Activated T-helper 17 cell treated with anti-CD3 and anti-CD28 coated beads, Interleukin-2, amount 50 U/mL, for 72 hours (primary cell): Measurements from ENCODE around the gene PTPN13. TPM values are rescaled to one million over a fixed set of nuclear protein-coding genes. Genes with fewer than 3 reads are reported as not detected.

ENCODE experiments used
- ATAC-seq: fragments of 150-1000 bp; cut with Tn5 transposase; replicated peaks from 2 replicates; pipeline ENCODE4 v1.10.0; 2021; ENCODE audit warnings: mild to moderate bottlenecking, moderate library complexity
- H3K27ac Mint-ChIP-seq: one replicate; pipeline ENCODE4 v1.8.0; 2022; ENCODE audit warnings: mixed read lengths
- H3K27me3 Mint-ChIP-seq: one replicate; pipeline ENCODE4 v1.8.0; 2022; ENCODE audit warnings: mixed read lengths
- H3K36me3 Mint-ChIP-seq: one replicate; pipeline ENCODE4 v1.8.0; 2022; ENCODE audit warnings: low read depth, mild to moderate bottlenecking, mixed read lengths
- H3K4me1 Mint-ChIP-seq: one replicate; pipeline ENCODE4 v1.8.0; 2022; ENCODE audit warnings: mixed read lengths
- H3K4me3 Mint-ChIP-seq: one replicate; pipeline ENCODE4 v1.8.0; 2022; ENCODE audit warnings: mild to moderate bottlenecking, mixed read lengths
- H3K9me3 Mint-ChIP-seq: one replicate; pipeline ENCODE4 v1.8.0; 2022; ENCODE audit warnings: mixed read lengths
- total RNA-seq, 2 donors: library from RNA; stranded (reverse); gene quantifications; one replicate each; pipeline ENCODE4 v1.2.3, GENCODE V29; 2022

PTPN13 gene
- total RNA-seq, 2 donors from 2014 or later = 14.5 to 23.0 TPM

DNA sequence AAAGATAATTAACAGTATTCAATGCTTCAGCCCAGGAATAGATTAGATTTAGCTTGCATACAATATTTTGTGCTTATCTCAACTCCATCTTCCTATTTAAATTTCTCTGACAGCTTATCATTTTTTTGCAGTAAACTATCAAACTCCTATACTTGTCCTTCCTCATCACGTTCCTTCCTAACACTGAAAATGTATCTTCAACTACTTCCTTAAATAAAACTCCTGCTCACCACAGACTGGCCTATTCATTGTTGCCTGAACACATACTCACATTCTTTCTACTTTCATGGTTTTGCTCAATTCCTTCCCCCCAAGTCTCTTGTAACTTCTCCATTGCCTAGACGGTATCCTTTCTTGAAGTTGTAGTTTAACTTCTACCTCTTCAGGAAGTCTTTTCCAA lies 28.5 kb upstream of the PTPN13 start:
- H3K4me3 Mint-ChIP-seq = no peak overlapping the region
- H3K36me3 Mint-ChIP-seq = no peaks in the 10 kb centered on the region
- H3K4me1 Mint-ChIP-seq = peaks cover 23% of the 10 kb centered on the region
- H3K27me3 Mint-ChIP-seq = no peaks in the 10 kb centered on the region
- no peaks in the 10 kb centered on the region for H3K9me3 Mint-ChIP-seq
- H3K27ac Mint-ChIP-seq = no peak overlapping the region
- no peak for ATAC-seq

- H3K27me3 Mint-ChIP-seq = no peaks in the 10 kb centered on the region
- H3K27ac Mint-ChIP-seq = peak overlapping the region; percentile 33
- H3K36me3 Mint-ChIP-seq = no peaks in the 10 kb centered on the region
- H3K9me3 Mint-ChIP-seq = no peaks in the 10 kb centered on the region
- peak; percentile 64 for ATAC-seq
- H3K4me3 Mint-ChIP-seq = peak overlapping the region; percentile 49
- peaks cover 12% of the 10 kb centered on the region for H3K4me1 Mint-ChIP-seq
These were observed 24.8 kb upstream of the PTPN13 start for GRCh38 chr4:86569103-86569870.

DNA sequence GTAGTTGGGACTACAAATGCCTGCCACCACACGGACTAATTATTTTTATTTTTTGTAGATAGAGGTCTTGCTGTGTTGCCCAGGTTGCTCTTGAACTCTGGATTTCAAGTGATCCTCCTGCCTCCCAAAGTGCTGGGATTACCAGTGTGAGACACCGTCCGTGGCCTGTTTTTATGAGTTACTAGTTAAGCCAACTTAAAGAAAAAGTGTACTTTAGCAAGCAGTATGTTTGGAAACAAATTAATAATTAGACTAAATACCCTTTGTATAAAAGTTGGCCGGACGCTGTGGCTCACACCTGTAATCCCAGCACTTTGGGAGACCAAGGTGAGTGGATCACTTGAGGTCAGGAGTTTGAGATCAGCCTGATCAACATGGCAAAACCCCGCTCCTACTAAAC lies 14.2 kb upstream of the PTPN13 start:
- no peaks in the 10 kb centered on the region for H3K9me3 Mint-ChIP-seq
- H3K27me3 Mint-ChIP-seq = no peaks in the 10 kb centered on the region
- no peaks in the 10 kb centered on the region for H3K36me3 Mint-ChIP-seq
- no peak overlapping the region for H3K4me3 Mint-ChIP-seq
- no peak for ATAC-seq
- no peak overlapping the region for H3K27ac Mint-ChIP-seq
- H3K4me1 Mint-ChIP-seq = no peaks in the 10 kb centered on the region

DNA sequence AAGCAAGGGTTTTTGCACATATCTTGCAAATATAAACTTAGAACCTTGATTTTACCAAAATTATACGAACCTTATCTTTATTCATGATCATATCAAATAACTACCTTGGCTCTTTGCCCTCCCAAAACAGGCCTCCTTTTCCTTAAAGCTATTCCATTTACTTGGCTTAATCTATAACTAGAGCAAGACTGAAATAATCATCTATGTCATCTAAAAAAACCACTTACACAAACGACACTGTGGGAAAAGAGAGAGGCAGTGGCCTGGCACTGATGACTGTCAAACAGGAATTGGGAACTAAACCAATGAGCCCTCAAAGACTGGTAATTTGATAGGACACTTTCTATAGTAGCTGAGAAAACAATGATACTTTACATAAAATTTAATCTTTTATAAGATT lies 11.7 kb upstream of the PTPN13 start:
- H3K27me3 Mint-ChIP-seq = no peaks in the 10 kb centered on the region
- no peaks in the 10 kb centered on the region for H3K36me3 Mint-ChIP-seq
- peak overlapping the region; percentile 61 for H3K4me3 Mint-ChIP-seq
- H3K27ac Mint-ChIP-seq = no peak overlapping the region
- no peak for ATAC-seq
- no peaks in the 10 kb centered on the region for H3K4me1 Mint-ChIP-seq
- H3K9me3 Mint-ChIP-seq = no peaks in the 10 kb centered on the region

GRCh38 chr4:86586160-86586572 lies 7.9 kb upstream of the PTPN13 start:
- Mint-ChIP-seq H3K27me3 (no peaks in the 10 kb centered on the region), H3K4me3 (peak overlapping the region; percentile 28), H3K9me3 (no peaks in the 10 kb centered on the region), H3K4me1 (no peaks in the 10 kb centered on the region), H3K36me3 (no peaks in the 10 kb centered on the region), H3K27ac (no peak overlapping the region)
- no peak for ATAC-seq

DNA sequence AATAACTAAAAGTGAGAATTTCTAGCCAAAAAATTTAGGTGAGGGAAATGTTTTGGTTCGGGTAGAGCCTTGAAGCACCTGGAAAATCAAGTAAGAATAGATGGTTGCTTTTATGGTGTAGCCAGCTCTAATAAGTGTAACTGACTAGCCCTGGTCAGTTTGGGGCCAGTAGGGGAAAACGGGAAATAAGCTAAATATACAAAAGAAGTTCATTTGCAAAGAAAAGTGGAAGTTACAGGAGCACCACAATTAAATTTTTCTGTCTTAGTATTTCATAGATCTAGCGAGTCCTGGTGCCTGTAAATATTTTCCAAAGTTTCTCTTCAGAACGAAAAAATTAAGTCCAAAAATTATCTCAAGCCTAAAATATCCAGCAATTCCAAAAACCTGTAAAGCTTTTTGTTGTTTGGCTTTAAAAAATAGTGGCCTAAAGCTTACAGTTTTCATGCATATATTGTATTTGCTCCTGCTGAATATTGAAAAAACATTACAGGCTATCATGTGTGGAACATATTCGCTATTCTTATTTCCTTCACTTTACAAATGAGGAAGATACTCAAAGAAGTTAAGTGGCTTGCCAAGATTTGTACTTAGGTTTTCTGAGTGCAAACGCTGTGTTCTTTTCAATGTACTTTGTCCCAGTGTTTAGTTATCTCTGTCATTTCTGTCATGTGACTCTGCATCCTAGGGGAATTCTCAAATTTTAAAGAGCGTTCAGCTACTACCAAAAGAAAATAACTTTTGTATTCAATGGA lies 7.3 kb upstream of the PTPN13 start:
- peak overlapping the region; percentile 28 for H3K4me3 Mint-ChIP-seq
- H3K9me3 Mint-ChIP-seq = no peaks in the 10 kb centered on the region
- H3K27me3 Mint-ChIP-seq = no peaks in the 10 kb centered on the region
- no peak overlapping the region for H3K27ac Mint-ChIP-seq
- H3K36me3 Mint-ChIP-seq = no peaks in the 10 kb centered on the region
- no peaks in the 10 kb centered on the region for H3K4me1 Mint-ChIP-seq
- no peak for ATAC-seq

DNA sequence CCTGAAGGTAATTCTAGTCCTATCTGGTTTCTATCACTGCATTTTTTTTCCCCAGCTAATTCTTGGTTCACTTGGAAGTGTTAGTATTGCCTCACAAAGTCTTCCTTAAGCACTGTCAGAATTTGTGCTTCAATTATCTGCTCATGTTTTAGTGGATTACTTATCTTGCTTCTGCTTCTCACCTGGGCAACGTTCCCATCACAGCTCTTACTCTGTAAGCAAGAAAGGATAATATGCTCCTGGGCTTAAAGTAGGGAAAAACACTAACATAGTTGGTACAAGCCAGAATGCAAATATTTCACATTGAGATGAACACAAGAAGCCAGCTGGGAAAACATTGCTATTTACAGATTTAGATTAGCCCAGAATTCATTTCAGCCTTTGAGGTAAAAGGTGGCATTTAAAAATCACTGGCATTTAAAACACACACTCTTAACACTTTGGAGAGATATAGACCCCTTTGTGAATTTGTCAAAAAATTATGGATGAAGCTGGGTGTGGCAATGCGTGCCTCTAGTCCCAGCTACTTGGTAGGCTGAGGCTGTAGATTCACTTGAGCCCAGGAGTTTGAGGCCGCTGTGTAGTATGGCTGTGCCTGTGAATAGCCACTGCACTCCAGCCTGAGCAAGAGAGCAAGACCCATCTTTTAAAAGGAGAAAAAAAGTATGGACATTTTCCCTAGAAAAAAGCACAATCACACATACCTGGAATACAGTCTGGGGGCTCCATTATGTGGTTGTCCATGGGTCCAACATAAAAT lies 6.6 kb upstream of the PTPN13 start:
- no peaks in the 10 kb centered on the region for H3K4me1 Mint-ChIP-seq
- ATAC-seq = no peak
- peak overlapping the region; percentile 5 for H3K4me3 Mint-ChIP-seq
- no peaks in the 10 kb centered on the region for H3K27me3 Mint-ChIP-seq
- no peak overlapping the region for H3K27ac Mint-ChIP-seq
- H3K36me3 Mint-ChIP-seq = no peaks in the 10 kb centered on the region
- H3K9me3 Mint-ChIP-seq = no peaks in the 10 kb centered on the region

DNA sequence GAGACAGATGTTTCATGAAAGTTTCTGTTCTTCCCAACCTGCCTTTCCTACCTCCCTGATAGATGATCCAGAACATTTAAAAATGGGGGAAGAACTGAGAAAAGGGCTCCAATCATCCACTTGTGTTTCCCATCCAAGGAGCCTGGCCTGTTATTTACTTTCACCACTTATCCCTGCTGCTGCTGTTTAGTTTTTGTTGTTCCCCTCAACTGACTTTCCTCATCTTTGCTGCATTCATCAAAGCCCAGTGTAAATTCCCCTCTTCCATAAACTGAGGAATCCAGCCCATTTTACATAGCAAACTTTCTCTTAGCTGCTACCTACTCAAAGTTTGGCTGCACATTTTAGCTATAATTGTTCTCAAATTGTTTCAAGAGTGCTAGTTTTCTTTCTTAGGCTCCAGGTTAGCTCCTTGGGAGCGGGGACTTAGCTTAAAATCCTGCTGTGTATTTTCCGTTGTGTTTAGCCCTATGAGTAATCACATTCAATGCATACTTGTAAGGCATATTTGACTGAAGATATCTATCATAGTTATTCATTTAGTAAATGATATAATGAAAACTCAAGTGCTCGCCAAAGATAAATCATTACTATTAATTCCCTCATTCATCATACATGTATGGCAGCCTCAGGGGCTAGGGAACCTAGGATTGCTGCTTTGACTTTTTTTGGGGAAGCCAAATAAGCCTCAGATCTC lies 1.4 kb upstream of the PTPN13 start:
- Mint-ChIP-seq H3K4me3 (peak overlapping the region; percentile 94), H3K27me3 (no peaks in the 10 kb centered on the region), H3K9me3 (no peaks in the 10 kb centered on the region), H3K36me3 (peaks cover 11% of the 10 kb centered on the region), H3K27ac (no peak overlapping the region), H3K4me1 (no peaks in the 10 kb centered on the region)
- ATAC-seq = no peak

DNA sequence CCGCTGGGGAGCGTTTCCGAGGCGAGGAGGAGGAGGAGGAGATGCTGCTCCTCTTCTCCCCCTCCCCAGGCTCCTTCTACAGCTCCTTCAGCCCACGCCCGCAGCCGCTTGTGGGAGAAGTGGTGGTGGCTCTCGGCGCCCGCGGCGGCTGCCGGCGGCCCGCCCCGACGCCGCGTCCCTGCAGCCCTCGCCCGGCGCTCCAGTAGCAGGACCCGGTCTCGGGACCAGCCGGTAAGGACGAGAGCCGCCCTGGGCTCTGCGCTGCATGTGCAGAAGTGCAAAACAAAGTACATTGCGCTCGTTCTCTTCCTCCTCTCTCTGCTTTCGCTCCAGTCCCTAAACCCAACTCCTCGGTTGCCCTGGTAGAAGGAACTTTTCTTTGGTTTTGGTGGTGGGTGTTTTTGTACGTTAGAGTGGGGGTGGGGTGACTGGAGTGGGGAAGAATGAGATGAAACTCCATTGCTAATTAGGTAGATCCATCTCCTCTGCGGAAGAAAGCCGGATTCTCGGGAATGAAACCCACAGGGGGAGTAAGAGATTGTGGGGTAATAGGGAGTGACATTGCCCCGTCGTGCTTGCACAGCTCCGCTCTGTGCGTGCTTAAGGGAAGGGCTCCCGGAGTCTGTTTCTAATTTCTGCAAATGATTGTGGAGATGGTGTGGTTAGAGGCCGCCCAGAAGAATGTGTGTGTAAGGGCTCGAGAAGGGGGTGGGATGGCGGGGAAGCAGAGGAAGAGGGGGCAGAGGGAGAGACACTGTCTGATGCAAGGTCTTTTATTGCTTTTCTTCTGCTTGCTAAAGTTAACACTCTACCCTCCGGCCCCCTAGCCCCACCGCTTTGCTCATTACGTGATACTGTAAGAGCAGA lies 677 bp downstream of the PTPN13 start:
- no peaks in the 10 kb centered on the region for H3K9me3 Mint-ChIP-seq
- H3K27ac Mint-ChIP-seq = peak overlapping the region; percentile 92
- no peaks in the 10 kb centered on the region for H3K27me3 Mint-ChIP-seq
- ATAC-seq = peak; percentile 37
- peak overlapping the region; percentile 94 for H3K4me3 Mint-ChIP-seq
- H3K4me1 Mint-ChIP-seq = no peaks in the 10 kb centered on the region
- H3K36me3 Mint-ChIP-seq = peaks cover 11% of the 10 kb centered on the region

- H3K27ac Mint-ChIP-seq = peak overlapping the region; percentile 92
- H3K9me3 Mint-ChIP-seq = no peaks in the 10 kb centered on the region
- peak; percentile 11 for ATAC-seq
- peak overlapping the region; percentile 94 for H3K4me3 Mint-ChIP-seq
- H3K36me3 Mint-ChIP-seq = peaks cover 11% of the 10 kb centered on the region
- H3K4me1 Mint-ChIP-seq = no peaks in the 10 kb centered on the region
- H3K27me3 Mint-ChIP-seq = no peaks in the 10 kb centered on the region
These were observed 1.3 kb downstream of the PTPN13 start for GRCh38 chr4:86595426-86595805.

DNA sequence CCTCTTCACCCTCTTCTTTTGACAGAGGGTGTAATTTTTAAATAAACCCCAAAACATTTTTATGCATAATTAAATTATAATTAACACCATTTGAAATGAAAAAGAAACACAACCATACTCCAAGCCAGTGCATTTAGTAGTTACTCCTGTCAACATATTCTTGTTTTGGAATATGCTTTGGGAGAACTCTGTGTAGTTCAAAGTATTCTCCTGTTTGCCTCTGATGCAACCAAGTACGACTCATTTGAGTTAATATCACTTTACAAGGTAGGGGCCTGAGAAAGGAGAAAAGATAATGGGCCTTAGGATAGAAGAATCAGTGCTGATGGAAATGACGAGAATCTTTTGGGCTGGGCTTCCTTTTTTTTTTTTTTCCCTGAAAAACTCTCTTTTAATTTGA lies 2.7 kb downstream of the PTPN13 start:
- H3K4me1 Mint-ChIP-seq = no peaks in the 10 kb centered on the region
- peak overlapping the region; percentile 92 for H3K27ac Mint-ChIP-seq
- H3K4me3 Mint-ChIP-seq = peak overlapping the region; percentile 94
- no peaks in the 10 kb centered on the region for H3K9me3 Mint-ChIP-seq
- ATAC-seq = no peak
- H3K36me3 Mint-ChIP-seq = peaks cover 11% of the 10 kb centered on the region
- no peaks in the 10 kb centered on the region for H3K27me3 Mint-ChIP-seq

- Mint-ChIP-seq H3K27ac (no peak overlapping the region), H3K36me3 (peaks cover 1% of the 10 kb centered on the region), H3K27me3 (no peaks in the 10 kb centered on the region), H3K4me1 (peaks cover 4% of the 10 kb centered on the region), H3K9me3 (no peaks in the 10 kb centered on the region), H3K4me3 (peak overlapping the region; percentile 21)
- ATAC-seq = no peak
These were observed 6.0 kb downstream of the PTPN13 start for GRCh38 chr4:86600007-86600653.

DNA sequence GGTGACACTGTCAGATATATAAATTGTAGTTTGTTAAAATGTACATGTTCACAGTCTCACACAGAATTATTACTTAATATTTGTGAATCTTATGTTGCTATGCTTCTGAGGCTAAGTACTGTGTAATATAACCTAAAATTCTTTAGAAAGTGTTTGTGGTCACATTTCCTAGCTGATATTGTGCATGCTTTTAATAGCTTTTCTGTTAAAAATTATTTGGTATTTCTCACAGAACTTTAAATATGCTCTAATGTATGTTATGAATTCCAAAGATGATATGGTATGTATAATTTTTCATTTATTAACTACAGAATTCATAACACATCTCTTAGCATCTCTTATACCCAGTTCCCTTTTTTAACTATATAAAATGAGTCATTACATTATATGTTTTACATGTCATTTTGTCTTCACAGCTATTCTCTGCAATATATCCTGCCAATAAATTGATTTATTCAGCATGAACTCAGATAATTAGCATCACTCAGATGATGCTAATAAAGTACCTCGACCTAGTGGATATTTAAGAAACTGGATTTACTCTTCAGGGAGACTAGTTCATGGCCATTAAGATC lies 9.3 kb downstream of the PTPN13 start:
- no peak overlapping the region for H3K27ac Mint-ChIP-seq
- no peak for ATAC-seq

More for the DNA sequence above, 9.3 kb downstream of the PTPN13 start:
- Mint-ChIP-seq H3K9me3 (no peaks in the 10 kb centered on the region), H3K4me3 (no peak overlapping the region), H3K4me1 (peaks cover 10% of the 10 kb centered on the region), H3K36me3 (no peaks in the 10 kb centered on the region), H3K27me3 (no peaks in the 10 kb centered on the region)
